Activated B cell treated with CpG ODN at 0.5 μM for 24 hours (primary cell): ENCODE measurements around the gene ABCA9. TPM values are rescaled to one million over a fixed set of nuclear protein-coding genes. Genes with fewer than 3 reads are reported as not detected.
"Not testable (repeated sequence)": the region's sequence is repeated elsewhere in the genome, so short reads cannot be mapped to it uniquely, and the experiment has no call there.

Source experiments
- ATAC-seq: fragments of 200-7000 bp; cut with Tn5 transposase; one replicate; pipeline ENCODE4 v1.10.0; 2021; ENCODE audit warnings: low read depth, mild to moderate bottlenecking, moderate library complexity
- CTCF ChIA-PET: fragments of 350-600 bp; sonication (Branson Sonifier 250); formaldehyde crosslinking; loops from one replicate; lab custom pipeline; 2021; ENCODE audit warnings: antibody characterized with exemption; lab: Charles Lee
- POLR2A ChIA-PET: fragments of 350-600 bp; sonication (Branson Sonifier 250); formaldehyde crosslinking; loops from one replicate; lab custom pipeline; 2021; ENCODE audit warnings: antibody characterized with exemption; lab: Charles Lee
- DNase-seq: peaks from one replicate; pipeline ENCODE4 v3.0.0; 2022
- H3K27ac Mint-ChIP-seq: one replicate; pipeline ENCODE4 v1.8.0; 2020; ENCODE audit warnings: mixed read lengths
- H3K27me3 Mint-ChIP-seq: one replicate; pipeline ENCODE4 v1.8.0; 2021; ENCODE audit warnings: mixed read lengths
- H3K36me3 Mint-ChIP-seq: one replicate; pipeline ENCODE4 v1.8.0; 2021; ENCODE audit warnings: low read depth, mixed read lengths
- H3K4me1 Mint-ChIP-seq: one replicate; pipeline ENCODE4 v1.8.0; 2021; ENCODE audit warnings: mixed read lengths
- H3K4me3 Mint-ChIP-seq: one replicate; pipeline ENCODE4 v1.8.0; 2020; ENCODE audit warnings: mild to moderate bottlenecking, mixed read lengths
- H3K9me3 Mint-ChIP-seq: one replicate; pipeline ENCODE4 v1.8.0; 2020; ENCODE audit warnings: mixed read lengths
- intact Hi-C: fragments of 100-400 bp; cut with micrococcal nuclease; formaldehyde crosslinking; loops from one replicate; pipeline ENCODE4 v1.15.1; 2024
- total RNA-seq: library from RNA; stranded (reverse); gene quantifications from 2 replicates; pipeline ENCODE4 v1.2.3, GENCODE V29; 2022
- TF ChIP-seq, protein P1 (sequence below): fragments of 200-600 bp; IDR thresholded peaks from one replicate; pipeline ENCODE4 v1.8.0; 2022; ENCODE audit warnings: antibody characterized with exemption, mild to moderate bottlenecking

Gene ABCA9
- total RNA-seq, 1 donor from 2014 or later, result 0.04 TPM

DNA sequence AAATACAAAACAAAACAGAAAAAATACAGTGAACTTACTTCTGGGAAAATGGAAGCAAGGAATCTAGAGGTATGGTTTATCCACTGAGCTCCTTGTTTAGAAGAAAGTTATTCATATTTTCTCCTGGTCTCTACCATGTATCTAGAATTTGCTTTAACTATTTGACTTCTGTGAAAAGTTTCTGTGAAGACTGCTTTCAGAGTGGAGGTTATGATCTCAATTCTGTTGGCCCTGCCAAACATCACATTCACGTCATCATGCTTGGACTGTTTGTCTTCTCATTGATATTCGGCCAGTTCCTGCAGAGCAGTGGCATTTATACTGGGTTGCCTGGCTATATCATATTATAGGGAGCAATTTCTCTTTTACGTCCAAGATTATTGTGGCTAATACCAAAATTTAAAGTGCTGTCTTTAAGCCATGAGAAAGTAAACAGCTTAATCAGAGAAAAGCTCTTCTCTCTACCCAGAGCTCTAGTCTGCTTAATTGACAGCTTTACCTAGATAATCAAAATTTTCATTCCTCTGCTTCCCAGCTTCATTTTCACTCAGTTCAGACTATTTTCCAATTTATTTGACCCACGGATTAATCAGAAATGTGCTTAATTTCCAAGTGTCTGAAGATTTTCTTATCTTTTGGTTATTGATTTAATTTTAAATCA lies 105.4 kb downstream of the ABCA9 start, which contains the start of gene ABCA8:
ABCA8 (minus strand) TSS at position 212 of the 661 bp plus-strand sequence. CDS start 13,358 bp downstream, outside the sequence.
- no peak within 1 kb of the TSS for H3K4me3 Mint-ChIP-seq
- DNase-seq, result no peak
- H3K27ac Mint-ChIP-seq, result no peak within 1 kb of the TSS
- no peaks in the 10 kb centered on the region for H3K36me3 Mint-ChIP-seq
- ChIA-PET POLR2A (no interaction called here), CTCF (no interaction called here)
- no peaks in the 10 kb centered on the region for H3K4me1 Mint-ChIP-seq
- no peak for ATAC-seq
- TF ChIP-seq, protein P1, sequence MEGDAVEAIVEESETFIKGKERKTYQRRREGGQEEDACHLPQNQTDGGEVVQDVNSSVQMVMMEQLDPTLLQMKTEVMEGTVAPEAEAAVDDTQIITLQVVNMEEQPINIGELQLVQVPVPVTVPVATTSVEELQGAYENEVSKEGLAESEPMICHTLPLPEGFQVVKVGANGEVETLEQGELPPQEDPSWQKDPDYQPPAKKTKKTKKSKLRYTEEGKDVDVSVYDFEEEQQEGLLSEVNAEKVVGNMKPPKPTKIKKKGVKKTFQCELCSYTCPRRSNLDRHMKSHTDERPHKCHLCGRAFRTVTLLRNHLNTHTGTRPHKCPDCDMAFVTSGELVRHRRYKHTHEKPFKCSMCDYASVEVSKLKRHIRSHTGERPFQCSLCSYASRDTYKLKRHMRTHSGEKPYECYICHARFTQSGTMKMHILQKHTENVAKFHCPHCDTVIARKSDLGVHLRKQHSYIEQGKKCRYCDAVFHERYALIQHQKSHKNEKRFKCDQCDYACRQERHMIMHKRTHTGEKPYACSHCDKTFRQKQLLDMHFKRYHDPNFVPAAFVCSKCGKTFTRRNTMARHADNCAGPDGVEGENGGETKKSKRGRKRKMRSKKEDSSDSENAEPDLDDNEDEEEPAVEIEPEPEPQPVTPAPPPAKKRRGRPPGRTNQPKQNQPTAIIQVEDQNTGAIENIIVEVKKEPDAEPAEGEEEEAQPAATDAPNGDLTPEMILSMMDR, result no peak
- intact Hi-C loops, result no loop called here
- H3K9me3 Mint-ChIP-seq, result no peaks in the 10 kb centered on the region
- H3K27me3 Mint-ChIP-seq, result peaks cover 2% of the 10 kb centered on the region

DNA sequence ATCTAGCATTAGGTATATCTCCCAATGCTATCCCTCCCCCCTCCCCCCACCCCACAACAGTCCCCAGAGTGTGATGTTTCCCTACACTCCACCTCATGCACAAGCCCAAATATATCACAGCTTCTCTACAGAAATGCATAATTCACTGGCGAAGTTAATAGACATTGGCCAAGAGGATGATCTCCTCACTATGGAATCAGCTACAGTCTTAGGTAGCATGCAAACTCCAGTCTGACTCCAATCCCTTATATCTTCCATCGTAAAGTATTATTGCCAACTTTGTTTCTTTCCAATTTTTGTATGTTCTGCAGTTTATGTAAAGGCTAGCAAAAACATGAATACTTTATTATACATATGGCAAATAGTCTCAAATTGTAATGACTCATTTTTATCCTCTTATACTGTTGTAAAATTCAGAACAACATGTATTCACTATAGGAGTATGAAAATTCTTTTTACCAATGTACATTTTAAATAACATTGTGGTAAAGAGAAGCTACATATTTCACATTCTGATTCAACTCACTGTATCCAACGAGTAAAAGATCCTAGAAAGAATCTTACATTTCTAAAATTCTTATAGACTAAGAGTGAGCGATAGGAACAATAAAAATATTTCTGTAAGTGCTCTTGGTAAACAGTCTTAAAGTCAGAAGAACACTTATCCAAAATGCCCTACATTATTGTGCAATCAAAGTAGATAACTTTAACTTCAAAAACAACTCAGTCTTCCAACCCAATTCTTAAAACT lies 106.4 kb downstream of the ABCA9 start:
- intact Hi-C loops, result no loop called here

DNA sequence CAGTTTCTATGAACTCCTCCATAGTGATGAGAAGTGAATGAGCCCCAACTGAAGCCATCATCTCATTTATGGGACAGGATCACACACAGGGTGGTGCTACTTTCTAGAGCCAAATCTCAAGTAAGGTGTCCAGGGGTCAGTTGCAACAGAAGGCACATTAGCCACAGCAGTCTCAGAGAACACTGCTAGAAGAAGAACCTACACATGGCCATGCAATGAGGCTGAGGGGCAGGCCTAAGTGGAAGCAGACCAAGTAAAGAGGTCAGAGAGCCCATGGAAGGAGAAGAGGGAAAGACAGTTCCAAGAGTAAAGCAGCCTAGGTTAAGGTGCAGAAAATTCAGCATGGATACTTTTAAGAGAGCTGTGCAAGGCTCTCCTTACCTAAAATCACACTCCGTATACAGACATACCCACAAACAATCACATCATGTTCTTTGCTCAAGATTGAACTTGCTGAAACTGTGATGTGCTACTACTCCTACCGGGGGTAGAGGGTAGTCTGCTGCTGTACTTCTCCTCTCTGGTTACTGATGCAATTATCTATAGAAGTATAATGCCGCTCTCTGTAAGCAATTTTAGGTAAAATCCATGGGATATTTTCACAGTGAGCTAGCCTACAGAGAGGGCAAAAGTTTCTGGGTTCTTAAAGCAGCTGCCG lies 107.3 kb downstream of the ABCA9 start:
- Mint-ChIP-seq H3K4me3 (no peak overlapping the region), H3K9me3 (no peaks in the 10 kb centered on the region), H3K4me1 (no peaks in the 10 kb centered on the region), H3K27ac (no peak overlapping the region), H3K36me3 (no peaks in the 10 kb centered on the region), H3K27me3 (peaks cover 2% of the 10 kb centered on the region)
- DNase-seq (no peak), ATAC-seq (no peak)
- TF ChIP-seq, protein P1, result no peak
- intact Hi-C loops, result no loop called here
- ChIA-PET CTCF (no interaction called here), POLR2A (no interaction called here)

More for the DNA sequence above, 106.4 kb downstream of the ABCA9 start:
- H3K4me1 Mint-ChIP-seq, result no peaks in the 10 kb centered on the region
- no peaks in the 10 kb centered on the region for H3K36me3 Mint-ChIP-seq
- H3K27ac Mint-ChIP-seq, result no peak overlapping the region
- peaks cover 2% of the 10 kb centered on the region for H3K27me3 Mint-ChIP-seq
- H3K4me3 Mint-ChIP-seq, result no peak overlapping the region
- ChIA-PET CTCF (no interaction called here), POLR2A (no interaction called here)
- DNase-seq (no peak), ATAC-seq (no peak)
- no peaks in the 10 kb centered on the region for H3K9me3 Mint-ChIP-seq
- TF ChIP-seq, protein P1, result no peak

DNA sequence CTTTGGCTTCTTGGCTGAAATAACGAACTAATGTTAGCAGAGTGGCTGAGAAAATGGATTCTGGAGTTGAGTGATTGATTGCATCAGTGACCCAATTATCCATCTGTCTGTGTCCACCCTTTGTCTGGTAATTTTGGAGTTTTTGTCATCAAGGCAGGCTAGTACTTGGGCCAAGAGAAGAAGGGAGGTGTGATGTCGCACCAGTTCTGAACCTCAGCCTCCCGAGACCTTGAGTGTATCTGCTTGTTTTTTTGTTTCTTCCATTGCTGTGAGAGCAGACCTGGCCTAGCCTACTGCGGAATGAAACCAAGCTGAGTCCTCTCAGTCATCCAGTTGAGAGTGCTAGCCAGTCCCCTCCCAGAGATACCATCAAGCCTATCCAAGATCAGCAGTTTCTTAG lies 110.0 kb downstream of the ABCA9 start:
- Mint-ChIP-seq H3K27ac (no peak overlapping the region), H3K4me3 (no peak overlapping the region), H3K36me3 (no peaks in the 10 kb centered on the region), H3K27me3 (peaks cover 2% of the 10 kb centered on the region), H3K4me1 (no peaks in the 10 kb centered on the region), H3K9me3 (peaks cover 4% of the 10 kb centered on the region)
- DNase-seq, result no peak
- ChIA-PET POLR2A (no interaction called here), CTCF (no interaction called here)
- ATAC-seq, result no peak
- TF ChIP-seq, protein P1, result no peak
- intact Hi-C loops, result no loop called here

DNA sequence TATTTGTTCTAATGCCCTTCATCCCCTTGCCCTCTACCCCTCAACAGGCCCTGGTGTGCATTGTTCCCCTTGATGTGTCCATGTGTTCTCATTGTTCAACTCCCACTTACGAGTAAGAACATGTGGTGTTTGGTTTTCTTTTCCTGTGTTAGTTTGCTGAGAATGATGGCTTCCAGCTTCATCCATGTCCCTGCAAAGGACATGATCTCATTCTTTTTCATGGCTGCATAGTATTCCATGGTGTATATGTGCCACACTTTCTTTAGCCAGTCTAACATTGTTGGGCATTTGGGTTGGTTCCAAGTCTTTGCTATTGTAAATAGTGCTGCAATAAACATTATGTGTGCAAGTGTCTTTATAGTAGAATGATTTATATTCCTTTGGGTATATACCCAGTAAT lies 112.9 kb downstream of the ABCA9 start:
- H3K9me3 Mint-ChIP-seq, DNase-seq, H3K27ac Mint-ChIP-seq, ATAC-seq, intact Hi-C loops, CTCF ChIA-PET, H3K27me3 Mint-ChIP-seq, POLR2A ChIA-PET, H3K4me3 Mint-ChIP-seq, H3K4me1 Mint-ChIP-seq, H3K36me3 Mint-ChIP-seq: not testable (repeated sequence)
